ENCODE data around the gene KCNQ1OT1. TPM values are rescaled to one million over a fixed set of nuclear protein-coding genes. Genes with fewer than 3 reads are reported as not detected.
A peak's percentile ranks its signal among the peaks of the same experiment; 100 is the strongest.

The KCNQ1OT1 gene
- total RNA-seq, 1 donor from 2014 or later = 0.54 TPM

DNA sequence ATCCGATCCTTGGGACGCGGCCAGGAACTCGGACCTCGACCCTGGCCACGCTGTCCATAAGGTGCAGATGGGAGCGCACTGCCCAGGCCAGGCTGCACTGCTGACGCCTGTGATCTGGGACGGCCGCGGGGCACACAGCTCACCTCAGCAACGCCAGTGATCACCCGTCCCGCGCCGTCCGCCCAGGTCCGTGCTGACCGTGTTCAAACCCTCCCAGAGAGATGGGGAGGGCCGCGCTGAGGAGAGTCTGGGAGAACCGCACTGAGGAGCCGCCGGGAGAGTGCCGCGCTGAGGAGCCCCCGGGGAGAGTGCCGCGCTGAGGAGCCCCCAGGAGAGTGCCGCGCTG lies 636 bp downstream of the KCNQ1OT1 start:
- TF ChIP-seq, protein P1, sequence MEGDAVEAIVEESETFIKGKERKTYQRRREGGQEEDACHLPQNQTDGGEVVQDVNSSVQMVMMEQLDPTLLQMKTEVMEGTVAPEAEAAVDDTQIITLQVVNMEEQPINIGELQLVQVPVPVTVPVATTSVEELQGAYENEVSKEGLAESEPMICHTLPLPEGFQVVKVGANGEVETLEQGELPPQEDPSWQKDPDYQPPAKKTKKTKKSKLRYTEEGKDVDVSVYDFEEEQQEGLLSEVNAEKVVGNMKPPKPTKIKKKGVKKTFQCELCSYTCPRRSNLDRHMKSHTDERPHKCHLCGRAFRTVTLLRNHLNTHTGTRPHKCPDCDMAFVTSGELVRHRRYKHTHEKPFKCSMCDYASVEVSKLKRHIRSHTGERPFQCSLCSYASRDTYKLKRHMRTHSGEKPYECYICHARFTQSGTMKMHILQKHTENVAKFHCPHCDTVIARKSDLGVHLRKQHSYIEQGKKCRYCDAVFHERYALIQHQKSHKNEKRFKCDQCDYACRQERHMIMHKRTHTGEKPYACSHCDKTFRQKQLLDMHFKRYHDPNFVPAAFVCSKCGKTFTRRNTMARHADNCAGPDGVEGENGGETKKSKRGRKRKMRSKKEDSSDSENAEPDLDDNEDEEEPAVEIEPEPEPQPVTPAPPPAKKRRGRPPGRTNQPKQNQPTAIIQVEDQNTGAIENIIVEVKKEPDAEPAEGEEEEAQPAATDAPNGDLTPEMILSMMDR (IDR thresholded peaks at IDR 0.05; ENCODE audit: insufficient read depth, low read length, poor library complexity, severe bottlenecking) = no peak
- no peak for DNase-seq (ENCODE audit: low read depth)
- no peaks in the 10 kb centered on the region for H3K27me3 ChIP-seq (ENCODE audit: control insufficient read depth, insufficient read depth, low read length)

DNA sequence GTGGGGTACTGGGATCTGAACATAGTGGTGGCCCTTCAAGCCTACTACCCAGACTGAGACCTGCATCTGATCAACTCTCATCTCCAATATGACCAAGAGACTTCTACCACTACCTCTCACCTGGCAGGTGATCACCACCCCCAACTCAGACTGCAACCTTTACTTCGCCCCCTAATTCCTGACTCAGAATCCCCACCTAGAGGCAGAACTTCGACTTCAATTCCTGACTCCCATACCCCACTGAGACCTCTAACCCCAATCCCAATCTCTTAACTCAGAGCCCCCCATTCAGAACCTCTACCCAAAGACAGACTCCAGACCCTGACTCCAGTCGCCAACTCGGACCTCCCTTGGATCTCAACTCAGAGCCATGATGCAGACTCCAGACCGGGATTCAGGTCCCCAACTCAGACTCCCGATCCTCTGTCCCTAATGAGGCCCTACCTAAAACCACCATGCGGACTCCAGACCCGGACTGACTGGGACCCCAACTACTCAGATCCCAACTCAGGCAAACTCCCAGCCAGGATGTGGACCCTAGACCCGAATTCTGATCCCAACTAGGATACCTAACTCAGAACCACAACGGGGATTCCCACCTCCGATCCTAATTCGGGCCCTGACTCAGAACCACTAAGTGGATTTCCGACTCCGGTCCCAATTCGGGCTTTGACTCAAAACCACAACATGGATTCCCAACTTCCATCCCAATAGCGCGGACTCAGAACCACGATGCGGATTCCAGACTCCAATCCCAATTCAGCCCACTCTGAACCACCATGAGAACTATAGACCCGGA lies 1.2 kb downstream of the KCNQ1OT1 start:
- TF ChIP-seq, protein P1 (IDR thresholded peaks at IDR 0.05; ENCODE audit: insufficient read depth, low read length, poor library complexity, severe bottlenecking) = no peak
- Histone ChIP-seq H3K27me3 (ENCODE audit: control insufficient read depth, insufficient read depth, low read length) (no peaks in the 10 kb centered on the region), H3K36me3 (ENCODE audit: control insufficient read depth, insufficient read depth, low read length) (no peaks in the 10 kb centered on the region), H3K4me3 (ENCODE audit: low read depth, low read length) (peak overlapping the region; percentile 83)
- no peak for DNase-seq (ENCODE audit: low read depth)

More for the DNA sequence above, 636 bp downstream of the KCNQ1OT1 start:
- H3K36me3 ChIP-seq (ENCODE audit: control insufficient read depth, insufficient read depth, low read length) = no peaks in the 10 kb centered on the region
- peak overlapping the region; percentile 83 for H3K4me3 ChIP-seq (ENCODE audit: low read depth, low read length)

DNA sequence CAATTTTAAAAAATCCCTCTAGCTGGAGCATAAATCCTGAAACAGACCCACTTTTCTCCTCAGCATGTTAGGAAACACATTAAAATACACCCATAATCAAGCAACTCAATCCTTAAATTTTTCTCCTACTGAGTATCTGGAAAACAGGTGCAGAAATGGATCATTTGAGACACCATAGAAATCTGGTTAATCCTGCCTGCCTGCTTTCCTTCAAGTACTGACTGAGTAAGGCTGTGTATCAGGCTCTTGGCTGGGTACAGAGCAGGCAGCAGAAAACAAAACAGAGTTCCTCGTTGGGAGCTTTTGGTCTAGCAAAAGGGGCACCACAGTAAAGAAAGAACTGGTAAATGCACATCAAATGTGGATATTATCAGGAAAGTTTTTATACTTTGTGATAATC lies 1.9 kb downstream of the KCNQ1OT1 start:
- Histone ChIP-seq H3K36me3 (ENCODE audit: control insufficient read depth, insufficient read depth, low read length) (no peaks in the 10 kb centered on the region), H3K4me3 (ENCODE audit: low read depth, low read length) (peak overlapping the region; percentile 83), H3K27me3 (ENCODE audit: control insufficient read depth, insufficient read depth, low read length) (no peaks in the 10 kb centered on the region)
- no peak for DNase-seq (ENCODE audit: low read depth)
- TF ChIP-seq, protein P1 (IDR thresholded peaks at IDR 0.05; ENCODE audit: insufficient read depth, low read length, poor library complexity, severe bottlenecking) = no peak

DNA sequence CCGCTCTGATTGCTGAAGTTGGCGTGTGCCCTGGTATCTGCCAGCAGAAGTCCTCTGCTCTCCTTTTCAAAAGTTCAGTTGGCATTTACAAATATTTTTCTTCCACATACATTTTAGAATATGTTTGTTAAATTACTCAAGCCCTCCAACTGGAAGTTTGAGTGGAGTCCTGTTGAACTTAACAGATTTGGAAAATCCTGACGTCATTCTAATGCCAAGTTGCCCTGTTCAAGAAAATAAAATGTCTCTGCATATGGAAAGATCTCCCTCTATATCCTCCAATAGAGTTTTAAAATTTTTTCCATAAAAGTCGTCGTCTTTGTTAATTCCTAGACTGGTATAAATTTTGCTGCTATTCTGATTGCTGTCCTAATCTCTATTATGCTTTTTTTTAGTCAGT lies 3.3 kb downstream of the KCNQ1OT1 start:
- H3K36me3 ChIP-seq (ENCODE audit: control insufficient read depth, insufficient read depth, low read length) = no peaks in the 10 kb centered on the region
- TF ChIP-seq, protein P1 (IDR thresholded peaks at IDR 0.05; ENCODE audit: insufficient read depth, low read length, poor library complexity, severe bottlenecking) = no peak
- no peak overlapping the region for H3K4me3 ChIP-seq (ENCODE audit: low read depth, low read length)
- H3K27me3 ChIP-seq (ENCODE audit: control insufficient read depth, insufficient read depth, low read length) = no peaks in the 10 kb centered on the region
- DNase-seq (ENCODE audit: low read depth) = no peak

DNA sequence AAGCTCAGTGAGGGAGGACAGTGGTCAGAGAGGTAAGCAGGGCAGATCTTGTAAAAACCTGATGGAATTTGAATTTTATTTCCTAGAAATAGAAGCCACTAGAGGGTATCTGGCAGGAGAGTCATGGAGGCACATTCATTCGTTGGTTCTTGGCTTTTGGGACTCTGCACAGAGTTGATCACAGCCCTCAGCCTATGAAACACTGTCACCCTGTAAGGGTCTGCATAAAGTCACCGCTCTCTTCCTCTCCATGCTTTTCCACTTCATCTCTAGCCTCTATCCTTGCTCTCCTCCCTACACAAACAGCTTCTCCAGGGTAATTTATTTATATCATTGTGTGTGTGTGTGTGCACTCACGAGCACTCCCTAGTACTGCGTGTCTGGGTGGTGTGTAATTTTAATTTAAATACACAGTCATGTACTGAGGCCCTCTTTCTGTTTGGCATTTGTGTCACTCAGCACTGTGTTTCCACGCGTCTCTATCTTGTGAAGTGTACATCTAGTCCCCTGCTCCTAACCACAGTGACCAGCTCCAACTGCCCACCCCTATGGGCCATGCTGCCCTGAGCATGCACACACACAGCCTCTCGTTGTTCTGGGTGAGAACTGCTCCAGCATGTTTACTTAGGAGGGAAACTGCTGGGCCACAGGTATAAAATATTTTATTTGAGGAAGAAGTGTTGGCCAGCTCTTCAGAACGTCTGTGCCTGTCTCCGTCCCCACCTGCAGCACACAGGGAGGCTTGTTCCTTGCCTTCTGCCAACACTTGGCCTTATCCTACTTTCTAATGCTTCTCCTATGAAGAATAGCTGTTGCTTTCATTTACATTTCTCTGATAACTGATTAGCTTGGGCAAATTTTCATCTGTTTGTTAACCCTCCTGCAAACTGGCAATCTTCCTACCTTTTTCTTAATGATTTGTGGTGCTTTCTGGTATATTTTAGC lies 4.5 kb downstream of the KCNQ1OT1 start:
- TF ChIP-seq, protein P1 (IDR thresholded peaks at IDR 0.05; ENCODE audit: insufficient read depth, low read length, poor library complexity, severe bottlenecking) = no peak
- Histone ChIP-seq H3K4me3 (ENCODE audit: low read depth, low read length) (no peak overlapping the region), H3K36me3 (ENCODE audit: control insufficient read depth, insufficient read depth, low read length) (no peaks in the 10 kb centered on the region), H3K27me3 (ENCODE audit: control insufficient read depth, insufficient read depth, low read length) (no peaks in the 10 kb centered on the region)
- DNase-seq (ENCODE audit: low read depth) = no peak

Data from kidney epithelial cell (primary cell).